ENCODE measurements around the gene ZNF75A. TPM values are rescaled to one million over a fixed set of nuclear protein-coding genes. Genes with fewer than 3 reads are reported as not detected.

Gene ZNF75A
- total RNA-seq, 1 experiment from 2014 or later = 0.41 TPM

- DNase-seq (ENCODE audit: low spot score) = peak; percentile 87
These were observed 59.6 kb downstream of the ZNF75A start for GRCh38 chr16:3364774-3365427.

Other genes with a start within 250 kb of the ZNF75A start
- 5.0 and 8.5 TPM in 2 replicates for gene IL32, start 239.9 kb upstream of the ZNF75A start, total RNA-seq (2014; rRNA removed; shearing (Covaris generic))
- not detected in 2 replicates for gene ZSCAN10, start 206.2 kb upstream of the ZNF75A start, total RNA-seq (2014; rRNA removed; shearing (Covaris generic))
- gene ZNF205, start 192.9 kb upstream of the ZNF75A start, total RNA-seq (2014; rRNA removed; shearing (Covaris generic)) = 26.7 and 33.3 TPM in 2 replicates
- 5.8 and 7.2 TPM in 2 replicates for gene ZNF213, start 170.5 kb upstream of the ZNF75A start, total RNA-seq (2014; rRNA removed; shearing (Covaris generic))
- gene OR1F1, start 117.3 kb upstream of the ZNF75A start, total RNA-seq (2014; rRNA removed; shearing (Covaris generic)) = not detected in 2 replicates
- gene ZNF200, start 70.3 kb upstream of the ZNF75A start, total RNA-seq (2014; rRNA removed; shearing (Covaris generic)) = 5.6 and 8.6 TPM in 2 replicates
- 0.13 TPM in 1 of 2 replicates, not detected in the other for gene MEFV, start 48.9 kb upstream of the ZNF75A start, total RNA-seq (2014; rRNA removed; shearing (Covaris generic))
- 102 and 106 TPM in 2 replicates for gene ZNF263, start 22.0 kb upstream of the ZNF75A start, total RNA-seq (2014; rRNA removed; shearing (Covaris generic))
- gene TIGD7, start 67 bp upstream of the ZNF75A start, total RNA-seq (2014; rRNA removed; shearing (Covaris generic)) = not detected in 2 replicates
- not detected in 2 replicates for gene OR2C1, start 50.4 kb downstream of the ZNF75A start, total RNA-seq (2014; rRNA removed; shearing (Covaris generic))
- gene ZSCAN32, start 95.5 kb downstream of the ZNF75A start, total RNA-seq (2014; rRNA removed; shearing (Covaris generic)) = 9.0 and 9.8 TPM in 2 replicates
- 6.6 and 13.9 TPM in 2 replicates for gene ZNF174, start 95.7 kb downstream of the ZNF75A start, total RNA-seq (2014; rRNA removed; shearing (Covaris generic))
- gene ZNF597, start 138.0 kb downstream of the ZNF75A start, total RNA-seq (2014; rRNA removed; shearing (Covaris generic)) = 0.76 and 1.2 TPM in 2 replicates
- 19.4 and 20.3 TPM in 2 replicates for gene NAA60, start 138.2 kb downstream of the ZNF75A start, total RNA-seq (2014; rRNA removed; shearing (Covaris generic))
- not detected in 2 replicates for gene C16orf90, start 190.0 kb downstream of the ZNF75A start, total RNA-seq (2014; rRNA removed; shearing (Covaris generic))
- 1.1 and 2.1 TPM in 2 replicates for gene CLUAP1, start 195.5 kb downstream of the ZNF75A start, total RNA-seq (2014; rRNA removed; shearing (Covaris generic))

Data from HT-29 (cell line).